ENCODE results near the gene TAS1R1. TPM values are rescaled to one million over a fixed set of nuclear protein-coding genes. Genes with fewer than 3 reads are reported as not detected.

TAS1R1 gene
- total and polyA plus RNA-seq, 9 of the 15 experiments (the other 6 are each of a cell fraction or from before 2014, with no cell fraction given) = 0.06 TPM; not detected in 8

DNA sequence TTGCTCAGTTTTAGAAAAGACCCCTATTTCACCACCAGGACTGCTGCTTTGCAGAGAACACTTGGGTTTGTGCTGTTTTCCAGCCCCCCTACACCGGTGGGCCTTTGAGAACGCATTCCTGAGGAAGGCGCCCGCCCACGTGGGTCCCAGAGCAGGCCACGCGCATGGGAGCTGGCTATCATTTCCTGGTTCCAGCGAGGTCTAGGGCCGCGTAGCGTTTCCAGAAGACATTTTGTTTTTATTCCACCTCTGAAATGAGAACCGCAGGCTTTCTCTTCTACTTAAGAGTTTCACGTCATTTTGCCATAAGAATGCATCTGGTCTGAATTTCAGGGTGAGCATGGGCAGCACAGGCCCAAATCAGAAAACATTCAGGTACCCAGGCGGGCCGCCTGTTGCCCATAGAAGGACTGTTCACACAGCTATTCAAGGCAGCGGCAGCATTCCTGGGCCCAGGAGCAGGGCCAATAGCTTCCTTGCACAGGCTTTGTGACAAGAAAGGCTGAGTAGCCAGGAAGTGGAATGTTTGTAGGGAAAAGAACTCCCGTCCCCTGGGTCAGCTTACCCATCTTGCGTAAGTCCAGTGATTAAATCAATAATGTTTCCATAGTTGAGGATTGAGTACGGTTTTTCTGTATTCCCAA lies 48.9 kb downstream of the TAS1R1 start (continued):
- TF ChIP-seq SAP30 (IDR thresholded peaks at IDR 0.05; ENCODE audit: borderline replicate concordance, insufficient read depth, low read depth, low read length, poor library complexity, severe bottlenecking) = peak; percentile 91
- 0 out of 2 replicates have a peak, but pooled peaks have one; percentile 58 for TF ChIP-seq ILK (tag; IDR thresholded peaks at IDR 0.05; ENCODE audit: borderline replicate concordance, low read depth)
- TF ChIP-seq RBFOX2 (IDR thresholded peaks at IDR 0.05; ENCODE audit: low read depth, low read length) = no peak
- TF ChIP-seq ZZZ3 (IDR thresholded peaks at IDR 0.05) = no peak
- TF ChIP-seq, protein P1, sequence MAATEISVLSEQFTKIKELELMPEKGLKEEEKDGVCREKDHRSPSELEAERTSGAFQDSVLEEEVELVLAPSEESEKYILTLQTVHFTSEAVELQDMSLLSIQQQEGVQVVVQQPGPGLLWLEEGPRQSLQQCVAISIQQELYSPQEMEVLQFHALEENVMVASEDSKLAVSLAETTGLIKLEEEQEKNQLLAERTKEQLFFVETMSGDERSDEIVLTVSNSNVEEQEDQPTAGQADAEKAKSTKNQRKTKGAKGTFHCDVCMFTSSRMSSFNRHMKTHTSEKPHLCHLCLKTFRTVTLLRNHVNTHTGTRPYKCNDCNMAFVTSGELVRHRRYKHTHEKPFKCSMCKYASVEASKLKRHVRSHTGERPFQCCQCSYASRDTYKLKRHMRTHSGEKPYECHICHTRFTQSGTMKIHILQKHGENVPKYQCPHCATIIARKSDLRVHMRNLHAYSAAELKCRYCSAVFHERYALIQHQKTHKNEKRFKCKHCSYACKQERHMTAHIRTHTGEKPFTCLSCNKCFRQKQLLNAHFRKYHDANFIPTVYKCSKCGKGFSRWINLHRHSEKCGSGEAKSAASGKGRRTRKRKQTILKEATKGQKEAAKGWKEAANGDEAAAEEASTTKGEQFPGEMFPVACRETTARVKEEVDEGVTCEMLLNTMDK (IDR thresholded peaks at IDR 0.05; ENCODE audit: borderline replicate concordance, insufficient read depth, low read depth, low read length, poor library complexity, severe bottlenecking) = peak; percentile 84
- TF ChIP-seq TRIM24 (IDR thresholded peaks at IDR 0.05) = no peak
- TF ChIP-seq CBX8 (IDR thresholded peaks at IDR 0.05; ENCODE audit: borderline replicate concordance, extremely low read depth, low read depth, low read length, poor library complexity, severe bottlenecking) = no peak
- TF ChIP-seq, protein P2, sequence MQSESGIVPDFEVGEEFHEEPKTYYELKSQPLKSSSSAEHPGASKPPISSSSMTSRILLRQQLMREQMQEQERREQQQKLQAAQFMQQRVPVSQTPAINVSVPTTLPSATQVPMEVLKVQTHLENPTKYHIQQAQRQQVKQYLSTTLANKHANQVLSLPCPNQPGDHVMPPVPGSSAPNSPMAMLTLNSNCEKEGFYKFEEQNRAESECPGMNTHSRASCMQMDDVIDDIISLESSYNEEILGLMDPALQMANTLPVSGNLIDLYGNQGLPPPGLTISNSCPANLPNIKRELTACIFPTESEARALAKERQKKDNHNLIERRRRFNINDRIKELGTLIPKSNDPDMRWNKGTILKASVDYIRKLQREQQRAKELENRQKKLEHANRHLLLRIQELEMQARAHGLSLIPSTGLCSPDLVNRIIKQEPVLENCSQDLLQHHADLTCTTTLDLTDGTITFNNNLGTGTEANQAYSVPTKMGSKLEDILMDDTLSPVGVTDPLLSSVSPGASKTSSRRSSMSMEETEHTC (IDR thresholded peaks at IDR 0.05) = no peak
- peak in 2 of 3 experiments; percentile 60 to 65 for TF ChIP-seq YY1 (IDR thresholded peaks at IDR 0.05; ENCODE audit: borderline replicate concordance in 1 of 3, control insufficient read depth in 1 of 3, extremely low read depth in 1 of 3, insufficient read depth in 3 of 3, insufficient read length in 1 of 3, insufficient replicate concordance in 2 of 3, low read depth in 1 of 3, low read length in 2 of 3)
- TF ChIP-seq EWSR1 (IDR thresholded peaks at IDR 0.05; ENCODE audit: borderline replicate concordance, low read depth, partially characterized antibody) = no peak
- no peak for TF ChIP-seq PURB (CRISPR knock-in tag; IDR thresholded peaks at IDR 0.05; ENCODE audit: low read depth)
- no peak for TF ChIP-seq ZNF780A (CRISPR knock-in tag; IDR thresholded peaks at IDR 0.05)
- TF ChIP-seq TAF1 (IDR thresholded peaks at IDR 0.05; ENCODE audit: control insufficient read depth, extremely low read depth, insufficient read depth, low read length, severe bottlenecking) = peak; percentile 51
- peak; percentile 42; the same call in 1 of the 2 replicates for TF ChIP-seq ZNF444 (CRISPR knock-in tag; IDR thresholded peaks at IDR 0.05)
- peak; percentile 65 for TF ChIP-seq ZNF76 (CRISPR knock-in tag; IDR thresholded peaks at IDR 0.05; ENCODE audit: borderline replicate concordance)
- peak; percentile 96 for TF ChIP-seq ELF1 (tag; IDR thresholded peaks at IDR 0.05)
- no peak for TF ChIP-seq ZFPM2 (CRISPR knock-in tag; IDR thresholded peaks at IDR 0.05)
- no peak for TF ChIP-seq BRF1 (IDR thresholded peaks at IDR 0.05; ENCODE audit: borderline replicate concordance, extremely low read depth, insufficient read length)
- TF ChIP-seq SUPT5H (IDR thresholded peaks at IDR 0.05) = peak; percentile 10; the same call in 1 of the 2 replicates
- TF ChIP-seq MTF1 (CRISPR knock-in tag; IDR thresholded peaks at IDR 0.05; ENCODE audit: borderline replicate concordance) = no peak; the same call in 1 of the 2 replicates
- 0 out of 2 replicates have a peak, but pooled peaks have one; percentile 48 for TF ChIP-seq BCL6 (CRISPR knock-in tag; IDR thresholded peaks at IDR 0.05)
- no peak for TF ChIP-seq NFATC3 (IDR thresholded peaks at IDR 0.05)
- TF ChIP-seq FOXJ2 (tag; IDR thresholded peaks at IDR 0.05) = no peak; the same call in none of the 2 replicates
- no peak for TF ChIP-seq HOXB6 (CRISPR knock-in tag; IDR thresholded peaks at IDR 0.05; ENCODE audit: borderline replicate concordance)
